Activated T-cell treated with anti-CD3 and anti-CD28 coated beads for 1 hour (primary cell): Measurements from ENCODE around the gene KLF16.
A peak's percentile ranks its signal among the peaks of the same experiment; 100 is the strongest.
"Not testable (repeated sequence)": the region's sequence is repeated elsewhere in the genome, so short reads cannot be mapped to it uniquely, and the experiment has no call there.

ENCODE experiments used
- DNase-seq: peaks from one replicate; pipeline ENCODE4 v3.0.0-alpha.2; 2020; ENCODE audit warnings: low read depth

KLF16 gene

GRCh38 chr19:1884291-1884718, 20.9 kb upstream of the KLF16 start:
- DNase-seq = no peak

- no peak for DNase-seq
Measured at GRCh38 chr19:1883784-1884183, 20.4 kb upstream of the KLF16 start.

DNA sequence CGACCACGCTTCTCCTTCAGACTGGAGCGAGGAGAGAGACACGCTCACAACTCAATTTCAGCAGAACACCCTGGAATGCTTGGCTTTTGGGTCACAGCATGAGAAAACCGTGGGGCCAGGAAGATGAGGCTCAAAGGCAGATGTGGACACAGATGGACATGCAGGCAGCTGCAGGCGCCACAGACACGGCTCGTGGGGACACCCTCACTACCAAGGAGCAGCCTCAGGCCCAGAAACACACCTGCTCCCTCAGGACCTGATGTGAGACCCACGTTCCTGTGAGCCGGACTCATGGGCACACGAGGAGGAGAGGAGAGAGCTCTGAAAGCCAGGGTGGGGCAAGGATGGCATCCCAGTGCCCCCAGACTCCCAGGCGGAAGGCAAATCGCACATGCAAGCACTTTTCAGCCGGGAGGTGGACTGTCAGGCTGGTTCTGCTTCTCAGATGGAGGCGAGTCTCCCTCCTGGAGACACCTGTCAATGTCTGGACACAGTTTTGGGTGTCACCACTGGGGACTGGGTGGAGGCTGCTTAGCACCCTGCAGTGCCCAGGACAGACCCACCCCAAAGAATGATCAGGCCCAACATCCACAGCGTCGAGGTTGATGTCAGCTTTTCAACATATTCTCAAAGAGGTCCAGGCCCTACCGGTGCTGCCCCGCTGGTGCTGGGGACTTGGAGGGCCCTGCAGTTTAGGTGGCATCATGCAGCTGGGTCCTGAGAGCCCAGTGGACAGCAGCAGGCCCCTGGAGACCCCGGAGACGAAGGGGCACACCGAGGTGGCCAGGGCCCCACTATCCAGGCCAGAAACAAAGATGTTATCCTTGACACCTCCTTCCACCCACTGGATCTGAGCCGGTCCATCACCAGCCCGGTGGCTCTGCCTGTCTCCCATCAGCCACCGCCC, 19.7 kb upstream of the KLF16 start:
- DNase-seq = no peak

DNA sequence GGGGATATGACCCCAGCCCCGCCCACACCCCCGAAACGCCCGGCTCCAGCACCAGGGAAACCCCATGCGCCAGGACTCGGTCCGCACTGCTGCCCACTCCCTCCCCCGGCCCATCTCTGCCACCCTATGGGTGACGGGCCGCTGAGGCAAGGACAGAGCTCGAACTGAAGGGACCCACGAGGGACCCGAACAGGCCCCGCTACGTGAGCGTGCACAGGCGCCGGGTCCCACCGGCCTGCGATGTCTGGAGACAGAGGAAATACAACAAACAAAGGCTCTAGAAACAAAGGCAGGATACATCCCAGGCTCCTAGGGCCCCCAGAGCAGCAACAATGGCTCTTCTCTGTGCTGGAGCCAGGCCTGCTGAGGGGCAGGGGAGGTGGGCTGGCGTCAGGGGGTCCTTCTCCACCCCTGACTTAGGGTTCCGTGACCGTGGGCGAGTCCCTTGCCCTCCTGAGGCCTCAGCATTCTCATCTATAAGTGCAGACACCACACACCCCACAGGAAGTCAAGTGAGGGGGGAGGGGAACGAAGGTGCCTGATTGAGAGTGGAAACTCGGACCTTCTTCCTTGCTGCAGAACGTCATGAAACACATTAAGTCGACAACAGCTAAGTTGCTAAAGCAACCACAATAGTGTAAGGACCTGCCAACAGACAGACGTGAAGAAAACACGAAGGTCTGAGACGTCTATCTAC, 18.9 kb upstream of the KLF16 start:
- peak; percentile 67 for DNase-seq

GRCh38 chr19:1881393-1882088, 18.2 kb upstream of the KLF16 start:
- not testable (repeated sequence) for DNase-seq

GRCh38 chr19:1880611-1881392, 17.4 kb upstream of the KLF16 start:
- no peak for DNase-seq

DNA sequence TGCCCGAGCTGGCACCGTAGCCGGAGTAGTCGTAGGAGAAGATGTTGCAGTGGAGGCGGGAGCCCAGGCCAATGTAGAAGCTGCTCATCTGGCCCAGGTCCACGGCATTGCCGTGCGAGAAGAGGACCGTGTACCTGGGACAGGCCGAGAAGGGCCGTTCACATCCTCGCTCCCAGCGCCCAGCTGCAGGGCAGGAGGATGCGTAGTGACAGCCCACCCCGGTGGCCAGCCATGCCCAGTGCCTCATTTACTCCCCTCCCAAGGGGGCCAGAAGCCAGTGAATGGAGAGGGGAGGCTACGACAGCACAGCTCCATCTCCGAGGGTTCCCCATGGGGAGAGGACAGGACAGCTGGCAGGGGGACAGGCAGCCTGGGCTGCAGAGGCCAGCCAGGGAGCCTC, 16.6 kb upstream of the KLF16 start:
- DNase-seq = not testable (repeated sequence)

GRCh38 chr19:1878583-1878982, 15.2 kb upstream of the KLF16 start:
- not testable (repeated sequence) for DNase-seq

DNA sequence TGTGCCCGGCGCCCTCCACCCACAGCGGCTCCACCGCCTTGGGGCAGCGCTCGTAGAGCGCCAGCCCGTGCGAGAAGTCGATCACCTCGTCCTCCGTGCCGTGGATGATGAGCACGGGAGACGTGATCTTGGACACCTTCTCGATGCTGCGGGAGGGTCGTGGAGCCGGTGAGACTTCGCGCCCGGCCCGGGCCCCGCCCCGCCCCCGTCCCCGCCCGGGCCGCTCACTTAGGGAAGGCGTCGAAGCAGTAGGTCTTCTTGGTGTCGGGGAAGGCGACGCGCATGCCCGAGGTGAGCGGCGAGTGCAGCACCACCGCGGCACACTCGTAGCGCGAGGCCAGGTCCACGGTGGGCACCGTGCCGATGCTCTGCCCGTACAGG, 13.9 kb upstream of the KLF16 start:
- DNase-seq = not testable (repeated sequence)

DNA sequence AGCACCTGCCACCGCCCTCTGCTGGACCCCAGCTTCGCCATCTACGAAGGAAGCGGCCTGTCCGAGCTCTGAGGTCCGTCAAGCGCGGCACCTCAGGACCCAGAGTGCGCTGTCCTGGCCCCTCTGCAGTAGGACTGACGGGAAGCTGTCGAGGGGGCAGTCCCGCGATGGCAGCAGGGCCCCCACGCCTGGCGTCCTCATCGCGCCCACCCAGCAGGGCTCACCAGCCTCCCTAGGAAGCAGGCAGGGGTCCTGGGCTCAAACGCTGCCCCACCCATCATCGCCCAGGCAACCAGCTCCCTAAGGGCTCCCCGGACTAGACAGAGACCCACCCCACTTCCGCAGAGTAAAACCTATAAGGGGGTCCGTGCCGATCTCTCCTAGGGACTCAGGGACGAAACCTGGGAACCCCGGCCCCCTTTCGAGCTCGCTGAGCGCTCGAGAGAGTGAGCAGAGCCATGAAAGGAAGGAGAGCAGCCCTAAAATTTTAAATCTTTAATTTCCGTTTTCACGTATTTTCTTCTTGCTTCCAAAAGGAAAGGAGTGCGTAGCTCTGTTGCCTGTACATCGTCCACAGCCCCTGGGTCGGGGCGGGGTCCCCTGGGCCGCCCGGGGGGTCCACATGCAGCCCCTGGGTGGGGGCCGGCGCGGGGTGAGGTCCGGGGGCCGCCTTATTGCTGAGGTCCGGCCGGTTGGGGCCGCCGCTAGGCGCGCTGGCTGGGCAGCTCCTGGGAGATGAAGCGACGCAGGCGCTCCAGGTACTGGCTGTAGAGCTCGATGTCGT, 13.3 kb upstream of the KLF16 start:
- not testable (repeated sequence) for DNase-seq

DNA sequence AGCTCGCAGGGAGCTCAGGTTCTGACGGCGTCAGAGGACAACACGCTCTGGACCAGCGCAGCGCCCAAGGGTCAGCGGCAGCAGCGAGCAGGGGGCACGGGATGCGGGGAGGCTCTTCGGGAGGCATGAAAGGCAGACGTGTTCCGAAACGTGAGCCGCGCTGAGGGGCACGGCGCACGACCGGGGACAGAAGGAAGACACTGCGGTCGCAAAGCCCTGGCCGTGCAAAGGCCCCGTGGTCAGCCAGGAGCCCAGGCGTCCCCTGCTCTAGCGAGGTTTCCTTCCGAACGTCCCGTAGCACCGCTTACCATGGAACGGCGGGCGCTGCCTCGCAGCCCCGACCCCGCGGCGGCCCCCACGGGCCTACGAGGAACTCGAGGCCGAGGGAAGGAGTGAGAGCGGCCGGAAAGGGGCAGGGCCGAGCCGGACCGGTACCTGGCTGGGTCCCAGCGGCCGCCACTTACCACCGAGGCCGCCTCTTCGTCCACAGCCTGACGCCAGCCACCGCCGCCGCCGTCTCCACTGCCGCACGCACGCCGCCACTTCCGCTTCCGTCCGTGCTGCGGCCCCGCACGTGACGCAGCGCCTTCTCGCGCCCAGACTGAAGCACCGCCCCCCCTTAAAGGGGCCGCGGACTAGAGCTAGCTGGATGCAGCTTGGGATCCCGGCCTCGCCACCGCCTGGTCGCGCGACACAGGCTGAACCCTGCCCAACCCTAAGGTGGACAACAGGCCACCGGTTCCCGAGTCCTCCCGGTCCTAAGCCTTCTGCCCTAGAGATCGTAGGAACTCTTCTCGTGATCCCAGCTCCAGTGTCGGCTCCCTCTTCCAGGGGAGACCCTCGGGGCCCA, 12.5 kb upstream of the KLF16 start:
- DNase-seq = peak; percentile 80

DNA sequence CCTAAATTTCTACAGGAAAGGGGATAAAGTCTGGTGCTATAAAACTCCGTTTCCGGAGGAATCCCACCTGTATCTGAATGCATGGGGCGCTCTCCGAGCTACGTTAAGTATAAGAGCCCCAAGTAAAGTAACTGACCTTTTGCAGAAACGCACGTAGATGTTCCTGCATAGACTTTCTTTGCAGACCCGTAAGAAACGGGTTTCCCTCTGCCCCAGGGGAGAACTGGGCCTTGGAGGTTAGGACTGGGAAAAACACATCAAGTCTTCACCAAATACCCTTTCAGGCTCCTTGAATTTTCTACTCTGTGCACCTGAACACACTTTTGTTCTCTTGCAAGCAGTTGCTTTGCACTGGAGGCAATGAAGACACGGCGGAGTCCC, 11.9 kb upstream of the KLF16 start:
- DNase-seq = not testable (repeated sequence)

DNA sequence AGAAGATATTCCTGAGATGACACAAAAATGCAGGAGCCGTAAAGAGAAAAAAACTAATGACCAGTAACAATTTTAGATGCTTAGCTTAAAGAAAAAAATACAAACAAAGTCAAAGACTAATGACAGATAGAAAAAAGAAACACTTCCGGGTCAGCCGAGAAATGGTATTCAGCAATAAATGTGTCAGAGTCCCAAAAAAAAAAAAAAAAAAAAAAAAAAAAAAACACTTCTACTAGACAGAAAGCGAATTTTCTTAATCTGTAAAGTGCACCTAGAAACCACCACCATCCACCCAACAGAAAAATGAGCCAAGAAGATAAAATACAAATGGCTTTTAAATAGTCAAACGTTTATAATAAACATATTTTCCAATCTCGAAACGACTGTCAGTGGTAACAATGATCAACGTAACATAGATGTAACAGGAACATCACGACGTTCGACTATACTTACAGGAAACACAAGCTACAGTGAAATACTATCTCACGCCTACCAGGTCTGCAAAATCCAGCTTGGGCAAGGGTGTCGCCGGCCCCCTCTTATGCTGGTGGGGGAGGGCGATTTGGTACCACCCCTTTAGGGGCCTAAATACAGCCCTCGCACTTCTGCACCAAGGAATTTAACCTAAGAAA, 11.3 kb upstream of the KLF16 start:
- no peak for DNase-seq

DNA sequence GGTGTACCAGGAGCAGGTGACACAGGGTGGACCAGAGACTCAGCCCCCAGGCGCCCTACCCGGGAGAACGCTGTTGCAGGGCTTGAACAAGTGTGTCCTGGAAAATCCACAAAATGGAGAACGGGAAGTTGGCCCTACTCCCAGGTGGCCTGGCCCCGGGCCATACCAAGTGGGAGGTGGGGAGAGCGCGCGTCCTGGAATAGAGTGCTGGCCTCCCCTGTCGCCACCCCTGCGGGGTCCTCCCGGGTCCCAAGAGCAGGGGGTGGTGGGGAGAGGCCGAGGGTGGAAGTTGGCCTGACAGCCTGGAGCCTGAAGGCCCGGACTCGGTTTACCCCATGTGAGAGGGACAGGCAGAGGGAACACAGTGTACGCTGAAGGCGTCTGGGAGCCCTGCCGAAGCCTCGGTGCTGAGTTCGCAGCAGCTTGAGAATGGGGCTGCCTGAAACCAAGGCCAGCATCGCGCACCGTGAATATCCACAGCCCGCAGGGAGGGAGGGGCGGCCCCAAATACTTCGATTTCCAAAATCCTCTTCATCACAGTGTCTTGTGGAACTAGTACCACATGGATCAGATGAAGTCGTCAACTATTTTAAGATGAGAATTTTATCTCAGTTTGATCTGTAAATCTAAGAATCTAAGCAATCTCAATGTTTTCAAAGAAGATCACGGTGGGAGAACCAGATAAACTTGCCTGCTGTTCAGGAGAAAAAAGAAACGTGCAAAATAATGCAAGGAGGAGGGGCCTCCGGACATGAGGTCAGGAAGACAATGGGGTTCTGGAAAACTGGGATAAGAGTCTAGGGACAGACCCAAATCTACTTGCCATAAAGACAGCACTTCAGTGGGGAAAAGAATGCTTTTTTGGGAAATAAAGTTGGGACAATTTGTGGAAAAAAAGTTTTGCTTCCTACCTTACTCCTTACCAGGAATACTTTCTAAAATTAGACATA, 10.4 kb upstream of the KLF16 start:
- DNase-seq = no peak

DNA sequence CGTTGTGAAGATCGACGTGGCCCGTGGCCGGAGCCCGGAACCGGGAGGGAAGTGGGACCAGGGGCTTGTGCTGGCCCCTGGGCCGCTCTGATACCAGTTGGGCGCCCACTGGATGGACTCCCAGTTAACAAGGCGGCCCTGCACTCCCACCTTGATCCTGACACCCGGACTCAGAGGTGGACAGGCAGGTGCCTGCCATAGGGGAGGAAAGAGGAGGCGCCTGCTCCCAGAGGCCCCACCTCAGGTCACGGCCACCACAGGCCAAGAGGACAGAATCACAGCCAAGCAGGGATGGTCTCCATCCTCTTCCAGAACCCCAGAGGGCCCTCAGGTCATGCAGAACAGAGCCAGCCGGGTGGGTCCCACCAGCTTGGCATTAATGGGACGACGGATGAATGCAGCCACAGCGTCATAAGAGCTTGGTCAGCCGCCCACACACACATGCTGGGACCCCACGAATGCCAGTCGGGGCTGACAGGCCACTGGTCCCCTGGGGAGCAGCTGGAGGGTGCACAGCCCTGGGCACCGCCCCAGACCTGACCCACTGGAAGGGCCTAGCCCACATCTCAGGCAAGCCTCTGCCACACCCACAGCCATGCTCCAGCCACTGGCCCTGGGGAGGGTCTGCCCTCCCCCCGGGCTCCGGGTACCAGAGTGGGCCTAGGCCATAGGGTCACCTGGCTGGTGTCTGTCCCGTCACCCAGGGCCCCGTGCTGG, 9.6 kb upstream of the KLF16 start:
- no peak for DNase-seq

GRCh38 chr19:1871630-1872029, 8.3 kb upstream of the KLF16 start:
- DNase-seq = no peak

- no peak for DNase-seq
Measured at GRCh38 chr19:1871140-1871597, 7.8 kb upstream of the KLF16 start.

DNA sequence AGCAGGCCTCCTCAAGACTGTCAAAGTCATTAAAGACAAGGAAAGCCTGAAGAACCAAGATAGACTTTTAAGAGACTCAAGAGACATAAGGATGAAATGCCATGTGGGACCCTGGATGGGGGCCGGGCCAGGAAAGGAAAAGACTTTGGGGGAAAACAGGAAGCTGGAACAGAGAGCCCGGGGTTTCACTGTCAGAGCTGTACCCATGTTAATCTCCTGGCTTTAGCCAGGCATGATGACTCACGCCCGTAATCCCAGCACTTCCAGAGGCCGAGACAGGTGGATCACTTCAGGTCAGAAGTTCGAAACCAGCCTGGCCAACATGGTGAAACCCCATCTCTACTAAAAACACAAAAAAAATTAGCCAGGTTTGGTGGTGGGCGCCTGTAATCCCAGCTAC, 5.6 kb upstream of the KLF16 start:
- DNase-seq = no peak
